Measurements from ENCODE around the gene SLC16A1.
"Not testable (repeated sequence)": the region's sequence is repeated elsewhere in the genome, so short reads cannot be mapped to it uniquely, and the experiment has no call there.

The SLC16A1 gene

GRCh38 chr1:112925015-112925414 is 31.0 kb downstream of the SLC16A1 start:
- no peak for DNase-seq (ENCODE audit: low read depth in 2 of 2)

GRCh38 chr1:112923959-112924349 is 32.0 kb downstream of the SLC16A1 start:
- no peak for DNase-seq (ENCODE audit: low read depth in 2 of 2)

- no peak for DNase-seq (ENCODE audit: low read depth in 2 of 2)
These were observed 32.6 kb downstream of the SLC16A1 start for GRCh38 chr1:112923234-112923958.

- no peak for DNase-seq (ENCODE audit: low read depth in 2 of 2)
These were observed 44.3 kb downstream of the SLC16A1 start for GRCh38 chr1:112911506-112912220.

- no peak for DNase-seq (ENCODE audit: low read depth in 2 of 2)
These were observed 46.1 kb downstream of the SLC16A1 start for GRCh38 chr1:112909847-112910246.

- DNase-seq (ENCODE audit: low read depth in 2 of 2): no peak
These were observed 49.8 kb downstream of the SLC16A1 start for GRCh38 chr1:112906150-112906698.

GRCh38 chr1:112905395-112906149 is 50.4 kb downstream of the SLC16A1 start:
- DNase-seq (ENCODE audit: low read depth in 2 of 2): no peak

- DNase-seq (ENCODE audit: low read depth in 2 of 2): no peak
These were observed 51.1 kb downstream of the SLC16A1 start for GRCh38 chr1:112904831-112905261.

- DNase-seq (ENCODE audit: low read depth in 2 of 2): peak in 1 of 2 experiments; percentile 14
These were observed 51.7 kb downstream of the SLC16A1 start for GRCh38 chr1:112904071-112904830.

- no peak for DNase-seq (ENCODE audit: low read depth in 2 of 2)
These were observed 53.8 kb downstream of the SLC16A1 start for GRCh38 chr1:112902221-112902620.

- DNase-seq (ENCODE audit: low read depth in 2 of 2): no peak
These were observed 54.6 kb downstream of the SLC16A1 start for GRCh38 chr1:112901387-112901786.

- DNase-seq (ENCODE audit: low read depth in 2 of 2): no peak
These were observed 59.2 kb downstream of the SLC16A1 start for GRCh38 chr1:112896783-112897182.

- DNase-seq (ENCODE audit: low read depth in 2 of 2): no peak
These were observed 61.4 kb downstream of the SLC16A1 start for GRCh38 chr1:112894561-112895011.

- DNase-seq (ENCODE audit: low read depth in 2 of 2): no peak
These were observed 62.0 kb downstream of the SLC16A1 start for GRCh38 chr1:112894010-112894292.

- DNase-seq (ENCODE audit: low read depth in 2 of 2): no peak
These were observed 62.5 kb downstream of the SLC16A1 start for GRCh38 chr1:112893288-112894009.

- not testable (repeated sequence) for DNase-seq (ENCODE audit: low read depth in 2 of 2)
These were observed 66.1 kb downstream of the SLC16A1 start for GRCh38 chr1:112889906-112890305.

GRCh38 chr1:112889052-112889768 is 66.8 kb downstream of the SLC16A1 start:
- DNase-seq (ENCODE audit: low read depth in 2 of 2): no peak

- DNase-seq (ENCODE audit: low read depth in 2 of 2): no peak
These were observed 67.4 kb downstream of the SLC16A1 start for GRCh38 chr1:112888630-112889029.

GRCh38 chr1:112887599-112888283 is 68.3 kb downstream of the SLC16A1 start:
- DNase-seq (ENCODE audit: low read depth in 2 of 2): no peak

- not testable (repeated sequence) for DNase-seq (ENCODE audit: low read depth in 2 of 2)
These were observed 71.0 kb downstream of the SLC16A1 start for GRCh38 chr1:112884996-112885395.

Data from fibroblast of skin of left quadriceps (primary cell).